Activated CD4-positive, alpha-beta T cell treated with anti-CD3 and anti-CD28 coated beads, Interleukin-2, amount 10 ng/mL, durations not matched to agents 7 days and 5 days (primary cell): ENCODE results near the gene RMND5A. TPM values are rescaled to one million over a fixed set of nuclear protein-coding genes. Genes with fewer than 3 reads are reported as not detected.

Source experiments
- CTCF ChIA-PET: fragments of 350-600 bp; sonication (Branson Sonifier 250); formaldehyde crosslinking; loops from one replicate; lab custom pipeline; 2021; ENCODE audit warnings: antibody characterized with exemption; lab: Charles Lee
- POLR2A ChIA-PET: fragments of 350-600 bp; sonication (Branson Sonifier 250); formaldehyde crosslinking; loops from one replicate; lab custom pipeline; 2021; ENCODE audit warnings: antibody characterized with exemption; lab: Charles Lee
- DNase-seq: peaks from one replicate; pipeline ENCODE4 v3.0.0-alpha.2; 2020
- H3K27ac Mint-ChIP-seq: one replicate; pipeline ENCODE4 v1.8.0; 2021; ENCODE audit warnings: mild to moderate bottlenecking, moderate library complexity, mixed read lengths
- H3K27me3 Mint-ChIP-seq: one replicate; pipeline ENCODE4 v1.8.0; 2021; ENCODE audit warnings: mixed read lengths
- H3K36me3 Mint-ChIP-seq: one replicate; pipeline ENCODE4 v1.8.0; 2021; ENCODE audit warnings: low read depth, mixed read lengths
- H3K4me1 Mint-ChIP-seq: one replicate; pipeline ENCODE4 v1.8.0; 2021; ENCODE audit warnings: mixed read lengths
- H3K4me3 Mint-ChIP-seq: one replicate; pipeline ENCODE4 v1.8.0; 2021; ENCODE audit warnings: mild to moderate bottlenecking, moderate library complexity, mixed read lengths
- H3K9me3 Mint-ChIP-seq: one replicate; pipeline ENCODE4 v1.8.0; 2021; ENCODE audit warnings: mixed read lengths
- total RNA-seq, 2 experiments: library from RNA; stranded (reverse); gene quantifications; one replicate each; pipeline ENCODE4 v1.2.3, GENCODE V29; 2021

RMND5A gene
- total RNA-seq, 2 experiments from 2014 or later = 28.4 to 37.3 TPM

DNA sequence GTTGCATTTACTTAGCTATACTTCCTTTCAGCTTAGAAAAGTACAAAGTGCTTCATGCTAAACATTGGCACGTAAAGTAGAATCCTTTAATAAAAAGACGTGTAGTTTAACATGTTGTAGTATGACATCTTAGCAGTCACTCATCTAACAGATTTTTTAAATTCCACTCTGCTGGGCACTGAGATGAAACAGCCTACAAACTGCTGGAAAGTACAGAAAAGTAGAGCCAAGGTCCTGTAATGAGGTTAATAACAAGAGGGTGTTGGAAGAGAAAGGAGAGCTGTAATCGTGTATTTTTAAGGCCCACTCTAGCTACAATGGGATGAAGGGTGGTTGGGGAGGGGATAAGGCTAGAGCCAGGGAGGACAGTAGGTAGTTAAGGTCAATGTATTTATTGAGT lies 59.9 kb downstream of the RMND5A start:
- ChIA-PET POLR2A (no interaction called here), CTCF (interaction anchor here (0.6 to 1.7 kb wide), 5 partner anchors 10 to 351 kb away, joined by 3 to 5 read pairs (median 4); no protein-coding TSS in a partner anchor)
- H3K27ac Mint-ChIP-seq = no peak overlapping the region
- no peak overlapping the region for H3K4me3 Mint-ChIP-seq
- H3K36me3 Mint-ChIP-seq = peaks cover 3% of the 10 kb centered on the region
- H3K4me1 Mint-ChIP-seq = no peaks in the 10 kb centered on the region
- no peaks in the 10 kb centered on the region for H3K9me3 Mint-ChIP-seq
- no peak for DNase-seq
- H3K27me3 Mint-ChIP-seq = no peaks in the 10 kb centered on the region

GRCh38 chr2:86781363-86781762 lies 61.3 kb downstream of the RMND5A start:
- Mint-ChIP-seq H3K9me3 (no peaks in the 10 kb centered on the region), H3K36me3 (no peaks in the 10 kb centered on the region), H3K4me3 (no peak overlapping the region), H3K4me1 (no peaks in the 10 kb centered on the region), H3K27ac (no peak overlapping the region), H3K27me3 (peaks cover 4% of the 10 kb centered on the region)
- CTCF ChIA-PET = interaction anchor here (1.0 to 1.7 kb wide), 2 partner anchors 16 to 17 kb away, joined by 3 to 5 read pairs; no protein-coding TSS in a partner anchor
- DNase-seq = no peak
- POLR2A ChIA-PET = no interaction called here

GRCh38 chr2:86782748-86783147 lies 62.7 kb downstream of the RMND5A start:
- Mint-ChIP-seq H3K4me3 (no peak overlapping the region), H3K4me1 (no peaks in the 10 kb centered on the region)

DNA sequence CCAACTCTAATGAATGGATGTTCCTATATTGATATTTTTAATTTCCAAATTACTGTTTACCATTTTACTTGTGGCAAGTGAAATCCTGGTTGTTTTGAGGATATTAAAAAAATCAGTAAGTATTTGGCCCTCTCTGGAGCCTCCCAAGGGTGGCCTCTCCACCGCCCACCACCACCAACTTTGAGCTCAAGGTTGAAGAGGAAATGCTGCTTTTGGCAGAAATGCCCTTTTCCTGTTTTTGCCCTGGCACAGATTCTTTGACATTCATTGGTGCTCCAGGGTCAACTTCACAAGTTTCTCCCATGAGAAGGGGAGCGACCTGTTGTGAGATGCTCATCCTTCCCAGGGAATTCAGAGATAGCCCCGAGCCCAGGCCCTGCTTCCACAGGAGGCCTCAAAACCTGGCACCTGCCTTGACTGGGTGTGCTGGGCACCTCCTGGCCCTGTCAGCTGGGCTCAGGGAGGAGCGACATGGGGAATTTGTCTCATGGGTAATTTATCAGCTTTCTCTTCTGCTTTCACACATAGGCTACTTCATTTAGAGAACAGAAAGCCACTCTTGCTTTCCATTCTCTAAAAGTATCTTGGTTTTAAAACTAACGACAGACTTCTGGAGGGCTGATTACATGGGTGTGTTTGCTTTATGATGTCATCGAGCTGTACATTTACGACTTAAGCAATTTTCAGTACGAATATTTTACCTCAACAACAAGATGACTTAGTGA lies 63.7 kb downstream of the RMND5A start:
- DNase-seq = no peak
- no peak overlapping the region for H3K27ac Mint-ChIP-seq
- peaks cover 23% of the 10 kb centered on the region for H3K27me3 Mint-ChIP-seq
- no peaks in the 10 kb centered on the region for H3K4me1 Mint-ChIP-seq
- H3K4me3 Mint-ChIP-seq = no peak overlapping the region
- no peaks in the 10 kb centered on the region for H3K36me3 Mint-ChIP-seq
- POLR2A ChIA-PET = no interaction called here
- CTCF ChIA-PET = interaction anchor here (0.7 kb wide), 1 partner anchor 319 kb away, joined by 3 read pairs; no protein-coding TSS in a partner anchor
- H3K9me3 Mint-ChIP-seq = no peaks in the 10 kb centered on the region

More at GRCh38 chr2:86782748-86783147, 62.7 kb downstream of the RMND5A start:
- Mint-ChIP-seq H3K27ac (no peak overlapping the region), H3K9me3 (no peaks in the 10 kb centered on the region), H3K27me3 (peaks cover 13% of the 10 kb centered on the region), H3K36me3 (no peaks in the 10 kb centered on the region)
- DNase-seq = no peak
- ChIA-PET POLR2A (no interaction called here), CTCF (no interaction called here)

DNA sequence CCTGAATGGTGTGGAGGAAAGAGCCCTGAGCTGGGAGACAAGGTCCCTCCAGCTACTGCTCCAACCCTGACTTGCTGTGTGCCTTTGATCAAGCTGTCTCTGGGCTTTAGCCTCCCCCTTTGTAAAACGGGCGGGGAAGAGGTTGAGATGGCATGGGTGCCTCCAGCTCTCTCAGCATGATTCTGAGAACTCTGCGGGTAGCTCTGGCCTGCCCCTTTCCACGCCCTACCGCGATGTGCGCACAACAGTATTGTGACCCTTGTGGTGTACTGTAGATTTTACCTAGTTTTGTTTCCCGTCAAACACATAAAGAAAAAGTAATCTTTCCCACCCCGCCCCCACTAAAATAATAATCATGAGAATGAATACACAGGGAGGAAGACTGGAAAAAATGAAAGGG lies 65.4 kb downstream of the RMND5A start:
- ChIA-PET POLR2A (no interaction called here), CTCF (no interaction called here)
- peaks cover 8% of the 10 kb centered on the region for H3K4me1 Mint-ChIP-seq
- peaks cover 33% of the 10 kb centered on the region for H3K27me3 Mint-ChIP-seq
- no peaks in the 10 kb centered on the region for H3K9me3 Mint-ChIP-seq
- no peaks in the 10 kb centered on the region for H3K36me3 Mint-ChIP-seq
- H3K27ac Mint-ChIP-seq = no peak overlapping the region
- no peak for DNase-seq
- H3K4me3 Mint-ChIP-seq = no peak overlapping the region

GRCh38 chr2:86786001-86786536 lies 66.0 kb downstream of the RMND5A start:
- DNase-seq = no peak
- Mint-ChIP-seq H3K9me3 (no peaks in the 10 kb centered on the region), H3K27me3 (peaks cover 37% of the 10 kb centered on the region), H3K4me1 (peaks cover 12% of the 10 kb centered on the region), H3K27ac (no peak overlapping the region), H3K36me3 (no peaks in the 10 kb centered on the region), H3K4me3 (no peak overlapping the region)
- POLR2A ChIA-PET = no interaction called here
- CTCF ChIA-PET = no interaction called here

GRCh38 chr2:86787736-86788135 lies 67.6 kb downstream of the RMND5A start:
- CTCF ChIA-PET = interaction anchor here (0.6 to 0.7 kb wide), 2 partner anchors 26 to 303 kb away, joined by 3 read pairs; no protein-coding TSS in a partner anchor
- Mint-ChIP-seq H3K4me3 (no peak overlapping the region), H3K36me3 (peaks cover 2% of the 10 kb centered on the region), H3K9me3 (no peaks in the 10 kb centered on the region), H3K4me1 (peaks cover 22% of the 10 kb centered on the region), H3K27ac (no peak overlapping the region), H3K27me3 (peaks cover 48% of the 10 kb centered on the region)
- POLR2A ChIA-PET = no interaction called here
- no peak for DNase-seq

DNA sequence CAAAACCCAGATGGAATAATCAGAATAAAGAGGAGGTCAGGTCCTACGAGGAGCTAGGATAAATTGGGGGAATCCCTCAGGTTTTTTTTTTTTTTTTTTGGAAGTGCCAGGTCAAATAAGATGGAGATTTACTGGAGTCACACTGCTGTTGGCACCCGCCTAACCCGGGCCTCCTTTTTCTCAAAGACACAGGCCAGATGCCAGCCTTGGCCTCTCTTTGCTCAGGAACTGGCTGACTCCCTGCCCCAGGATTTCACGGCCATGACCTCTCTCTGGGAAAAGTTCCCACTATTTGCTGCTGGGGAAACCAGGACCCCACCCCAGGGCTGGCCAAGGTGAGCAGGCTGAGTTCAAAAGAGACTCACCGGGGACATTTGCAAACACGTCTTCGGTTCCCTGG lies 68.1 kb downstream of the RMND5A start:
- Mint-ChIP-seq H3K9me3 (no peaks in the 10 kb centered on the region), H3K27me3 (peaks cover 52% of the 10 kb centered on the region), H3K4me3 (no peak overlapping the region), H3K4me1 (peaks cover 26% of the 10 kb centered on the region), H3K36me3 (peaks cover 2% of the 10 kb centered on the region), H3K27ac (no peak overlapping the region)
- DNase-seq = no peak
- ChIA-PET POLR2A (no interaction called here), CTCF (interaction anchor here (0.6 to 0.7 kb wide), 2 partner anchors 26 to 303 kb away, joined by 3 read pairs; no protein-coding TSS in a partner anchor)

GRCh38 chr2:86788881-86789686 lies 69.0 kb downstream of the RMND5A start:
- H3K36me3 Mint-ChIP-seq = peaks cover 2% of the 10 kb centered on the region
- no peak overlapping the region for H3K27ac Mint-ChIP-seq
- DNase-seq = no peak
- no peak overlapping the region for H3K4me3 Mint-ChIP-seq
- no peaks in the 10 kb centered on the region for H3K9me3 Mint-ChIP-seq
- peaks cover 56% of the 10 kb centered on the region for H3K27me3 Mint-ChIP-seq
- ChIA-PET POLR2A (interaction anchor here (0.7 kb wide), 1 partner anchor 45 kb away, joined by 4 read pairs; no protein-coding TSS in a partner anchor), CTCF (no interaction called here)
- H3K4me1 Mint-ChIP-seq = peaks cover 35% of the 10 kb centered on the region

GRCh38 chr2:86789687-86790133 lies 69.6 kb downstream of the RMND5A start:
- POLR2A ChIA-PET = no interaction called here
- Mint-ChIP-seq H3K4me3 (peak overlapping the region; percentile 50), H3K36me3 (peaks cover 3% of the 10 kb centered on the region), H3K27ac (no peak overlapping the region), H3K27me3 (peaks cover 60% of the 10 kb centered on the region), H3K9me3 (peaks cover under 1% of the 10 kb centered on the region), H3K4me1 (peaks cover 42% of the 10 kb centered on the region)
- DNase-seq = no peak
- CTCF ChIA-PET = no interaction called here

- Mint-ChIP-seq H3K36me3 (peaks cover 8% of the 10 kb centered on the region), H3K27ac (peak overlapping the region; percentile 32), H3K4me3 (peak overlapping the region; percentile 50), H3K9me3 (peaks cover 6% of the 10 kb centered on the region), H3K4me1 (peaks cover 47% of the 10 kb centered on the region), H3K27me3 (peaks cover 63% of the 10 kb centered on the region)
- DNase-seq = no peak
- CTCF ChIA-PET = interaction anchor here (1.7 kb wide), 1 partner anchor 17 kb away, joined by 4 read pairs; no protein-coding TSS in a partner anchor
- POLR2A ChIA-PET = no interaction called here
Measured at GRCh38 chr2:86790134-86790675, 70.1 kb downstream of the RMND5A start.
